Measurements from ENCODE around the gene UBTFL1.
"Not testable (repeated sequence)": the region's sequence is repeated elsewhere in the genome, so short reads cannot be mapped to it uniquely, and the experiment has no call there.

Gene UBTFL1, protein sequence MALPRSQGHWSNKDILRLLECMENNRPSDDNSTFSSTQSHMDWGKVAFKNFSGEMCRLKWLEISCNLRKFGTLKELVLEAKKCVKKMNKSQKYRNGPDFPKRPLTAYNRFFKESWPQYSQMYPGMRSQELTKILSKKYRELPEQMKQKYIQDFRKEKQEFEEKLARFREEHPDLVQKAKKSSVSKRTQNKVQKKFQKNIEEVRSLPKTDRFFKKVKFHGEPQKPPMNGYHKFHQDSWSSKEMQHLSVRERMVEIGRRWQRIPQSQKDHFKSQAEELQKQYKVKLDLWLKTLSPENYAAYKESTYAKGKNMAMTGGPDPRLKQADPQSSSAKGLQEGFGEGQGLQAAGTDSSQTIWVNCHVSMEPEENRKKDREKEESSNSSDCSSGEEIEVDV

DNA sequence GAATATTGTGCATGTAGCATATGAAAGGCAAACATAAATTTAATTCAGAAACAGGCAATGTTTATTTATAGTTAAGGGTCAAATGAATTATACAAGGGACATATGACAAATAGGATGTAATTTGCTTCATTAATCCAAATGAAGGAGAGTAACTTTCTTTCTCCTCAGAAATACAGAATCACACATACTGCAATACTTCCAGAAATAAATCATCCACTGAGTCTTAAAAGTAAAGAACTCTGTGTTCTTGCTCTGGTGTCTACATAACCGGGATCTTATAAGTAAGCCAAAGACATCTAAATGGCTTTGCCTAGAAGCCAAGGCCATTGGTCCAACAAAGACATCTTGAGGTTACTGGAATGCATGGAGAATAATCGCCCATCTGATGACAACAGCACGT lies at the start of gene UBTFL1:
Gene UBTFL1 (plus strand): TSS at position 301 of the 400 bp plus-strand sequence. CDS start 0 bp downstream, at position 301.
- CTCF ChIA-PET; DNase-seq (ENCODE audit: low read depth, low spot score); POLR2A ChIA-PET; H3K4me3 ChIP-seq (ENCODE audit: low read depth, low read length): not testable (repeated sequence)

DNA sequence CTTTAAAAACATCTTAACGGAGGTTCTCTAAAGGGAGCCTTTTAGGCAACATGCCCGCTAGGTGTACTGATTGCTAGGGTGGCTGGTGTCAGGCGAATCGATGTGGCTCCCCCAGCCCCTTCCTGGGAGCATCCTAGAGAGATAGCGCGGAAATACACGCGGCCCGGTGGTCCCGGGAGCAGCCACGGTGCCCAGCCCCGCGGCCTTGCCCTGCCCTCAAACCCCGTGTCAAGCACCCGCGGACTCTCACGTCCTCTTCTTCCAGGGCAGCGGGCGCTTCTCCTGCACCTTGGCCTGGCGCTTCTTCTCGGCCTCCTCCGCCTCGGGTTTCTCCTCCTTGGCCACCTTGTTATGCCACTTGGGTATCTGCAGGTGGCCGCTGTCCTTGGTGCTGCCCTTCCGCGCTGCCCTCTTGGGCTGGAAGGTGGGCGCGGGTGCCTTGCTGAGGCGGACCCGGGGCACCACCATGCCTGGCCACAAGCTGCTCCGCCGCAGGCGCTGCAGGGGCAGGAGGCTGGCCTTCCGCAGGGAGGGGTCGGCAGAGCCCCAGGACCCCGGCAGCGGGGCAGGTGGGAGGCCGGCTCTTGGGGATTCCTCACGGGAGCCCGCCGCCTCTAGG lies 34.0 kb upstream of the UBTFL1 start:
- CTCF ChIA-PET; POLR2A ChIA-PET; DNase-seq (ENCODE audit: low read depth, low spot score); H3K4me3 ChIP-seq (ENCODE audit: low read depth, low read length): not testable (repeated sequence)

DNA sequence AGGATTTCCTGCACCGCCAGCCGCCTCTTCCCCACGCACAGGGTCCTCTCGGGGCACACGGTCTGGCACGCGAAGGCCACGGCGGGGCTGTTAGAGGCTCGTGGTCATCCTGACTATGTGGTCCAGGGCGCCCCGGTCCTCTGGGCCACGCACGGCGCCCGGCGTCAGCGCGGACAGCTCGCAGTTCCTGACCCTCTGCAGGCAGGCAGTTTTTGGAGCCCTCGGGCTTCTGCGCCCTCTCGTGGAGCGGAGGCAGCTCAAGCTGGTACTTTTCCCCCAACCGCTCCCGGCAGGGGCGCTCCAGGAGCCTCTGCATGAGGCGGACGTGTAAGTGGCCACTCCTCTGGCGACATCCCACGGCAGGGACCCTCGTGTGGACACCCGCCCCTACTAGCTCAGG lies 33.4 kb upstream of the UBTFL1 start:
- DNase-seq (ENCODE audit: low read depth, low spot score); POLR2A ChIA-PET; CTCF ChIA-PET; H3K4me3 ChIP-seq (ENCODE audit: low read depth, low read length): not testable (repeated sequence)

DNA sequence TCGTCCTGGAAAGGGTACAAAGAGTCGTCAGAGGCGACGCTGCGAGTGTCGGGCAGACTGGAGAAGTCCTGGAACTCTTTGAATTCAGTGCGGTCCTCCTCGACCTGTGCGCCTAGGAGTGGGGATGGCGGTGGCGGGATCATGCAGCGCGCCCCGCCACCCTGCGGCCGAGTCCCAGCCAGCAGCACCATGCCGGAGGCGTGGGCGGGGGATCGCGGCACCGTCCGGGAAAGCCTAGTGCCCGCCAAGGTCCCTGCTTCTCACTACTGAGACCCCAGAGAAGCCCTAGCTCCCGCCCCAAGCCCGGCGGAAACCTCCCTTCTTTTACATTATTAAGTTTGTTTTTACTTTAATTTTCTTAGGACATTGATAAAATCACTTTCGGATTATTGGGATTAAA lies 32.2 kb upstream of the UBTFL1 start:
- H3K4me3 ChIP-seq (ENCODE audit: low read depth, low read length); CTCF ChIA-PET; POLR2A ChIA-PET; DNase-seq (ENCODE audit: low read depth, low spot score): not testable (repeated sequence)

DNA sequence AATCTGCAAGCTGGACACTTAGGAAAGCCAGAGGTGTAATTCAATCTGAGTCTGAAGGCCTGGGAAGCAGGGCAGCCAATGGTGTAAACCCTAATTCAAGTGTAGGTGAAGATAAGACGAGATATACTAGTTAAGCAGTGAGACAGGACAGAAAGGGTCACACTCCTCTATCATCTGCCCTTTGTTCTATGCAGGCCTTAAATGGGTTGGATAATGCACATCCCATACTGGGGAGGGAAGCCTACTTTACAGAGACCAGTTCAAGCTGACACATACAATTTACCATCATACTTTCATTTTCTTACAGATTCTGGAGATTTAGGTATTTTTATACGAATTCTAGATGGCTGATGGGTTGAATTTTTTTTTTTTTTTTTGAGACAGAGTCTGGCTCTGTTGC lies 3.0 kb downstream of the UBTFL1 start:
- H3K4me3 ChIP-seq (ENCODE audit: low read depth, low read length); DNase-seq (ENCODE audit: low read depth, low spot score); POLR2A ChIA-PET; CTCF ChIA-PET: not testable (repeated sequence)

DNA sequence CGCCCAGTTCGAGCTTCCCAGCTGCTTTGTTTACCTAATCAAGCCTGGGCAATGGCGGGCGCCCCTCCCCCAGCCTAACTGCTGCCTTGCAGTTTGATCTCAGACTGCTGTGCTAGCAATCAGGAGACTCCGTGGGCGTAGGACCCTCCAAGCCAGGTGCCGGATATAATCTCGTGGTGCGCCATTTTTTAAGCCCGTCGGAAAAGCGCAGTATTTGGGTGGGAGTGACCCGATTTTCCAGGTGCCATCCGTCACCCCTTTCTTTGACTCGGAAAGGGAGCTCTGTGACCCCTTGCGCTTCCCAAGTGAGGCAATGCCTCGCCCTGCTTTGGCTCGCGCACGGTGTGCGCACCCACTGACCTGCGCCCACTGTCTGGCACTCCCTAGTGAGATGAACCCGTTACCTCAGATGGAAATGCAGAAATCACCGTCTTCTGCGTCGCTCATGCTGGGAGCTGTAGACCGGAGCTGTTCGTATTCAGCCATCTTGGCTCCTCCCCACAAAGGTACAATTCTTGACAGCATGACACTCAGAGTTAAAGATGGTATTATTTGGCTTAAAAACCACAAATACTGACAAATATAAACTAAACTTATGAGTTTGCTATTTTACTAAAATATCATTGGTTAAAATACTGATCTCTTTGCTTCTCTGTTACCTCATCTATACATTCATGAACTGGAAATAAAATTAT lies 9.6 kb downstream of the UBTFL1 start:
- POLR2A ChIA-PET; H3K4me3 ChIP-seq (ENCODE audit: low read depth, low read length); DNase-seq (ENCODE audit: low read depth, low spot score); CTCF ChIA-PET: not testable (repeated sequence)

DNA sequence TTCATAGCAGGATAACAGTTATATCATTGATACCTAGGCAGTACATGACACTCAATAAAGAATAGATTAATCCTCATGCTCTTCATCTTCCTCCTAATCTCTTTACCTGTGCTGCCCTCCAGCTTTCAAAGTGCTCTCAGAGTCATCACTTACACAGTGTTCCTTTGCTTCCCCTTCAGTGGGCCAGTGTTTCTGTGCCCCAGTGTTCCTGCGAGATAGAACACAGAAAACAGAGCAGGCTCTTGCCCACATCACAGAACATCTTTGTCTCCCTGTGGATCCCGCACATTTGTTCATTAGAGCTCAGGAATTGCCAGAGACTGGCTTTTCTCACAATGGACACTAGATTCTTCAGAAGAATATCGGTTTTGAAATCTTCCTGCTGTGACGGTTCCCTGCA lies 12.5 kb downstream of the UBTFL1 start:
- CTCF ChIA-PET; POLR2A ChIA-PET; DNase-seq (ENCODE audit: low read depth, low spot score); H3K4me3 ChIP-seq (ENCODE audit: low read depth, low read length): not testable (repeated sequence)

DNA sequence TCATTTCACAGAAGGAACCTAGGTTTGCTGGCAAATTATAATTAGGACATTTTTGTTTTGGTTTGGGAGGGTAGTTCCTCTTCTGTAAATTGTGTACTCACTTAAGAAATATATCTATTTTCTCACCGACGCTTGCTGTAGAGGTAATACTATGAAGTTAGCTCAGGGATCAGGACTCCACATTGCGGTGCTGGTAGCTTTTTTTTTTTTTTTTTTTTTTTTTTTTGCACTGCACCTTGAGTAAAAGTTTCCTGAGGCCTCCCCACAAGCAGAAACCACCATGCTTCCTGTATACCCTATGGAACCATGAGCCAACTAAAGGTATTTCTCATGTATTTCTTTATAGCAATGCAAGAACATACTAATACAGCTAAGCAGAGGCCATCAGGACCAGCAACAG lies 14.7 kb downstream of the UBTFL1 start:
- CTCF ChIA-PET, result no interaction called here

DNA sequence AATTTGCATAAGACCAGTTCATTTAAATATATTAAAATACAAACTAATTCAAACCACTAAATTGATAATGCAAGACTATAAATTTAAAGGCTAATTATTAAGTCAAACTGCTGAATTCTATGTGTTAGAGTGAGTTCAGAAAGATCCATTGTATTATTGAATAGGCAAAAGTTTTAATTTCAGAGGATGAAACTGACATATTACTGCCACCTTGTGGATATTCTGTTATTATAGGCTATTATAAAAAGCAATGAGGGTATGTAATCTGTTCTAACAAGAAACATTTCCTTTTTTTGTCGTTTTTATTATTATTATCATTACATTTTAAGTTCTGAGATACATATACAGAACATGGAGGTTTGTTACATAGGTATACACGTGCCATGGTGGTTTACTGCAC lies 27.8 kb downstream of the UBTFL1 start:
- no peak for DNase-seq (ENCODE audit: low read depth, low spot score)
- CTCF ChIA-PET, result interaction anchor here (0.8 kb wide), 1 partner anchor 489 kb away, joined by 3 read pairs; no protein-coding TSS in a partner anchor
- no peak overlapping the region for H3K4me3 ChIP-seq (ENCODE audit: low read depth, low read length)
- POLR2A ChIA-PET, result no interaction called here
- TF ChIP-seq, protein P1, sequence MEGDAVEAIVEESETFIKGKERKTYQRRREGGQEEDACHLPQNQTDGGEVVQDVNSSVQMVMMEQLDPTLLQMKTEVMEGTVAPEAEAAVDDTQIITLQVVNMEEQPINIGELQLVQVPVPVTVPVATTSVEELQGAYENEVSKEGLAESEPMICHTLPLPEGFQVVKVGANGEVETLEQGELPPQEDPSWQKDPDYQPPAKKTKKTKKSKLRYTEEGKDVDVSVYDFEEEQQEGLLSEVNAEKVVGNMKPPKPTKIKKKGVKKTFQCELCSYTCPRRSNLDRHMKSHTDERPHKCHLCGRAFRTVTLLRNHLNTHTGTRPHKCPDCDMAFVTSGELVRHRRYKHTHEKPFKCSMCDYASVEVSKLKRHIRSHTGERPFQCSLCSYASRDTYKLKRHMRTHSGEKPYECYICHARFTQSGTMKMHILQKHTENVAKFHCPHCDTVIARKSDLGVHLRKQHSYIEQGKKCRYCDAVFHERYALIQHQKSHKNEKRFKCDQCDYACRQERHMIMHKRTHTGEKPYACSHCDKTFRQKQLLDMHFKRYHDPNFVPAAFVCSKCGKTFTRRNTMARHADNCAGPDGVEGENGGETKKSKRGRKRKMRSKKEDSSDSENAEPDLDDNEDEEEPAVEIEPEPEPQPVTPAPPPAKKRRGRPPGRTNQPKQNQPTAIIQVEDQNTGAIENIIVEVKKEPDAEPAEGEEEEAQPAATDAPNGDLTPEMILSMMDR (IDR thresholded peaks at IDR 0.05; ENCODE audit: insufficient read depth, low read length, missing control alignments), result no peak

More for the DNA sequence above, 14.7 kb downstream of the UBTFL1 start:
- TF ChIP-seq, protein P1 (IDR thresholded peaks at IDR 0.05; ENCODE audit: insufficient read depth, low read length, missing control alignments), result no peak
- DNase-seq (ENCODE audit: low read depth, low spot score), result no peak
- POLR2A ChIA-PET, result no interaction called here
- no peak overlapping the region for H3K4me3 ChIP-seq (ENCODE audit: low read depth, low read length)

DNA sequence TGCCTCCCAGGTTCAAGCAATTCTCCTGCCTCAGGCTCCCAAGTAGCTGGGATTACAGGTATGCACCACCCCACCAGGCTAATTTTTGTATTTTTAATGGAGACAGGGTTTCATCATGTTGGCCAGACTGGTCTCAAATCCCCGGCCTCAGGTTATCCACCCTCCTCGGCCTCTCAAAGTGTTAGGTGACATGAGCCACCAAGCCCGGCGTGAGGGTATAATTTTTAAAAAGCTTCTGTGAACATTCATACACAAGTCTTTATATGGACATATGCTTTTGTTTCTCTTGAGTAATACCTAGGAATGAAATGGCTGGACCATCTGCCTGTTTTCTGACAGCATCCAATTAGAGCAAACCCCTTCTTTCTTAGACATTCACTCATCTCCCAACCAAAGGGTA lies 34.4 kb downstream of the UBTFL1 start:
- CTCF ChIA-PET, result no interaction called here
- no peak for DNase-seq (ENCODE audit: low read depth, low spot score)
- no peak overlapping the region for H3K4me3 ChIP-seq (ENCODE audit: low read depth, low read length)
- TF ChIP-seq, protein P1 (IDR thresholded peaks at IDR 0.05; ENCODE audit: insufficient read depth, low read length, missing control alignments), result no peak
- POLR2A ChIA-PET, result no interaction called here
